Smooth muscle cell (in vitro differentiated cells): ENCODE results near the gene AP1M1. TPM values are rescaled to one million over a fixed set of nuclear protein-coding genes. Genes with fewer than 3 reads are reported as not detected.

ENCODE experiments used
- DNase-seq: peaks from one replicate; lab custom pipeline; 2025; ENCODE audit not compliant: unreplicated experiment; lab: John Stamatoyannopoulos, UW
- H2AFZ ChIP-seq: fragments of 200-600 bp; sonication (generic); 2 replicates; pipeline ENCODE4 v1.6.0; 2016; ENCODE audit warnings: antibody characterized with exemption, low read depth, mild to moderate bottlenecking
- H3F3A ChIP-seq: fragments of 200-600 bp; sonication (generic); 2 replicates; pipeline ENCODE4 v1.6.0; 2017; ENCODE audit warnings: antibody characterized with exemption, low read depth
- H3K27ac ChIP-seq: fragments of 200-600 bp; sonication (generic); 2 replicates; pipeline ENCODE4 v1.5.1; 2016; ENCODE audit warnings: low read depth, mild to moderate bottlenecking
- H3K27me3 ChIP-seq: fragments of 200-600 bp; sonication (generic); 2 replicates; pipeline ENCODE4 v1.6.1; 2016; ENCODE audit warnings: low read depth, mild to moderate bottlenecking
- H3K36me3 ChIP-seq: fragments of 200-600 bp; sonication (generic); 2 replicates; pipeline ENCODE4 v1.5.1; 2016; ENCODE audit warnings: low read depth
- H3K4me1 ChIP-seq: fragments of 200-600 bp; sonication (generic); 2 replicates; pipeline ENCODE4 v1.5.1; 2016; ENCODE audit warnings: low read depth
- H3K4me2 ChIP-seq: fragments of 200-600 bp; sonication (generic); 2 replicates; pipeline ENCODE4 v1.6.0; 2016; ENCODE audit warnings: mild to moderate bottlenecking
- H3K4me3 ChIP-seq: fragments of 200-600 bp; sonication (generic); 2 replicates; pipeline ENCODE4 v1.5.1; 2016; ENCODE audit warnings: mild to moderate bottlenecking
- H3K79me2 ChIP-seq: fragments of 200-600 bp; sonication (generic); 2 replicates; pipeline ENCODE4 v1.6.0; 2016; ENCODE audit warnings: low read depth, mild to moderate bottlenecking
- H3K9ac ChIP-seq: fragments of 200-600 bp; sonication (generic); 2 replicates; pipeline ENCODE4 v1.6.0; 2016; ENCODE audit warnings: low read depth
- H3K9me3 ChIP-seq: fragments of 200-600 bp; sonication (generic); replicated peaks from 2 replicates; pipeline ENCODE4 v1.5.1; 2016; ENCODE audit warnings: low read depth
- H4K20me1 ChIP-seq: fragments of 200-600 bp; sonication (generic); 2 replicates; pipeline ENCODE4 v1.6.0; 2016; ENCODE audit warnings: low read depth
- CTCF ChIP-seq: fragments of 200-600 bp; sonication (generic); IDR thresholded peaks from 2 replicates; pipeline ENCODE4 v1.5.1; 2017; ENCODE audit warnings: borderline replicate concordance, mild to moderate bottlenecking, antibody characterized with exemption; ENCODE audit not compliant: insufficient read depth, poor library complexity, severe bottlenecking
- WGBS: methylation state at CpG from one replicate; pipeline ENCODE4 v1.1.7; 2016; ENCODE audit warnings: low lambda C conversion rate; 5-methylcytosine and 5-hydroxymethylcytosine counted together
- polyA plus RNA-seq: library from polyadenylated mRNA; unstranded; fragments of >200 nt; fragmentation: Nextera tagmentation; extraction: Ambion mirVana; gene quantifications from 2 replicates; pipeline ENCODE4 v1.2.1, GENCODE V29; 2016
- total RNA-seq: library from RNA; depleted of rRNA; stranded (reverse); fragments of >200 nt; gene quantifications from 2 replicates; pipeline ENCODE4 v1.2.3, GENCODE V29; 2014

AP1M1 gene
- total and polyA plus RNA-seq, 2 experiments from 2014 or later: 70.6 to 119 TPM

- H3K4me2 ChIP-seq: no peak overlapping the region
Measured at GRCh38 chr19:16262618-16263017, 64.9 kb downstream of the AP1M1 start.

GRCh38 chr19:16263141-16263761 lies 65.5 kb downstream of the AP1M1 start:
- Histone ChIP-seq H4K20me1 (no peaks in the 10 kb centered on the region), H3K27me3 (no peaks in the 10 kb centered on the region), H3K9me3 (no peaks in the 10 kb centered on the region), H3K9ac (no peak overlapping the region), H3K79me2 (no peaks in the 10 kb centered on the region), H3K4me1 (no peaks in the 10 kb centered on the region), H3K4me3 (no peak overlapping the region), H3K4me2 (no peak overlapping the region), H3K36me3 (no peaks in the 10 kb centered on the region), H3K27ac (no peak overlapping the region), H2AFZ (no peak overlapping the region), H3F3A (no peaks in the 10 kb centered on the region)
- 91% methylated on average over 11 of the region's 14 CpGs for WGBS
- no peak for TF ChIP-seq CTCF
- no peak for DNase-seq

More at GRCh38 chr19:16262618-16263017, 64.9 kb downstream of the AP1M1 start:
- no peaks in the 10 kb centered on the region for H3K36me3 ChIP-seq
- DNase-seq: no peak
- H3K9ac ChIP-seq: no peak overlapping the region
- 58% methylated on average over 8 of the region's 8 CpGs for WGBS
- no peaks in the 10 kb centered on the region for H4K20me1 ChIP-seq
- H3K27ac ChIP-seq: no peak overlapping the region
- H3F3A ChIP-seq: no peaks in the 10 kb centered on the region
- H3K9me3 ChIP-seq: no peaks in the 10 kb centered on the region
- no peaks in the 10 kb centered on the region for H3K27me3 ChIP-seq
- H2AFZ ChIP-seq: no peak overlapping the region
- H3K4me3 ChIP-seq: no peak overlapping the region
- no peak for TF ChIP-seq CTCF
- no peaks in the 10 kb centered on the region for H3K4me1 ChIP-seq
- no peaks in the 10 kb centered on the region for H3K79me2 ChIP-seq

- Histone ChIP-seq H3K27ac (no peak overlapping the region), H3F3A (no peaks in the 10 kb centered on the region), H2AFZ (no peak overlapping the region), H3K4me1 (no peaks in the 10 kb centered on the region), H3K4me3 (no peak overlapping the region), H4K20me1 (no peaks in the 10 kb centered on the region), H3K27me3 (no peaks in the 10 kb centered on the region), H3K4me2 (no peak overlapping the region), H3K9me3 (no peaks in the 10 kb centered on the region), H3K79me2 (no peaks in the 10 kb centered on the region), H3K9ac (no peak overlapping the region), H3K36me3 (no peaks in the 10 kb centered on the region)
- WGBS: 94% methylated on average over 3 of the region's 3 CpGs
- no peak for DNase-seq
- TF ChIP-seq CTCF: no peak
Measured at GRCh38 chr19:16265205-16265604, 67.5 kb downstream of the AP1M1 start.
